RWPE2 (cell line): ENCODE data around the gene SLC1A5.
"Not testable (repeated sequence)": the region's sequence is repeated elsewhere in the genome, so short reads cannot be mapped to it uniquely, and the experiment has no call there.

ENCODE experiments used
- ATAC-seq: fragments of 200-7000 bp; cut with Tn5 transposase; 3 replicates; pipeline ENCODE4 v1.9.1; 2021; ENCODE audit warnings: low read depth
- DNase-seq: peaks from one replicate; pipeline ENCODE4 v3.0.0-alpha.2; 2020; ENCODE audit warnings: low spot score
- H3K27ac ChIP-seq: fragments of 450-650 bp; 2 replicates; pipeline ENCODE4 v1.5.1; 2017; ENCODE audit warnings: mild to moderate bottlenecking; ENCODE audit not compliant: poor library complexity, severe bottlenecking
- H3K27me3 ChIP-seq: fragments of 250-450 bp; sonication (Bioruptor Pico); 2 replicates; pipeline ENCODE4 v1.5.1; 2021; ENCODE audit warnings: mild to moderate bottlenecking, moderate library complexity; ENCODE audit not compliant: insufficient read depth, poor library complexity, severe bottlenecking
- H3K36me3 ChIP-seq: fragments of 250-450 bp; sonication (Bioruptor Pico); 2 replicates; pipeline ENCODE4 v1.5.1; 2020; ENCODE audit warnings: low read depth, mild to moderate bottlenecking, moderate library complexity
- H3K4me1 ChIP-seq: fragments of 250-450 bp; sonication (Bioruptor Pico); 2 replicates; pipeline ENCODE4 v1.5.1; 2021; ENCODE audit warnings: mild to moderate bottlenecking, moderate library complexity; ENCODE audit not compliant: insufficient read depth, poor library complexity, severe bottlenecking
- H3K4me3 ChIP-seq: fragments of 250-450 bp; sonication (Bioruptor Pico); 2 replicates; pipeline ENCODE4 v1.5.1; 2021; ENCODE audit warnings: mild to moderate bottlenecking, moderate library complexity; ENCODE audit not compliant: severe bottlenecking
- H3K9me3 ChIP-seq: fragments of 250-450 bp; sonication (Bioruptor Pico); 2 replicates; pipeline ENCODE4 v1.5.1; 2021; ENCODE audit warnings: mild to moderate bottlenecking, moderate library complexity; ENCODE audit not compliant: severe bottlenecking
- TF ChIP-seq, protein P1 (sequence below): fragments of 450-650 bp; IDR thresholded peaks from one replicate; pipeline ENCODE4 v1.5.1; 2017; ENCODE audit warnings: mild to moderate bottlenecking, moderate library complexity; ENCODE audit not compliant: poor library complexity, severe bottlenecking

Gene SLC1A5

DNA sequence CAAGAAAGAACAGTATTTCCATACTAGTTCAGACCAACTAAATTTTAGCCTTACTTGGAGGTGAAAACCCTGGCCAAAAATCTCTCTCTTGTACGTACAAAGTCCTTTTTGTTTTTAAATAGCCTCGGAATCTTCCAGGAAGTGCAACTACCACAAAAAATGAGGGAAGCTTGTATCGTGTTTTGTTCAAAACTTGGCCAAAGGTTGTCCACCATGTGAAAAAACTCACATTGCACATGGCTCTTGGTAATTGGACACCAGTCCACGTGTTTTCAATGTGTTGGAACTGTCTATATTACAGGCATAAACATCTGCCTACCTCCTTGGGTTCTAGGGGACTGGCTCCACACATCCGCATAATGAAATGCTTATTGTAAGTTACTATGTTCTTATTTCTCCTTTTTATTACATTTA is 27.0 kb downstream of the SLC1A5 start:
- no peaks in the 10 kb centered on the region for H3K36me3 ChIP-seq
- H3K9me3 ChIP-seq = no peaks in the 10 kb centered on the region
- peaks cover 32% of the 10 kb centered on the region for H3K4me1 ChIP-seq
- H3K27ac ChIP-seq = peak overlapping the region; percentile 81
- no peak overlapping the region for H3K4me3 ChIP-seq
- TF ChIP-seq, protein P1, sequence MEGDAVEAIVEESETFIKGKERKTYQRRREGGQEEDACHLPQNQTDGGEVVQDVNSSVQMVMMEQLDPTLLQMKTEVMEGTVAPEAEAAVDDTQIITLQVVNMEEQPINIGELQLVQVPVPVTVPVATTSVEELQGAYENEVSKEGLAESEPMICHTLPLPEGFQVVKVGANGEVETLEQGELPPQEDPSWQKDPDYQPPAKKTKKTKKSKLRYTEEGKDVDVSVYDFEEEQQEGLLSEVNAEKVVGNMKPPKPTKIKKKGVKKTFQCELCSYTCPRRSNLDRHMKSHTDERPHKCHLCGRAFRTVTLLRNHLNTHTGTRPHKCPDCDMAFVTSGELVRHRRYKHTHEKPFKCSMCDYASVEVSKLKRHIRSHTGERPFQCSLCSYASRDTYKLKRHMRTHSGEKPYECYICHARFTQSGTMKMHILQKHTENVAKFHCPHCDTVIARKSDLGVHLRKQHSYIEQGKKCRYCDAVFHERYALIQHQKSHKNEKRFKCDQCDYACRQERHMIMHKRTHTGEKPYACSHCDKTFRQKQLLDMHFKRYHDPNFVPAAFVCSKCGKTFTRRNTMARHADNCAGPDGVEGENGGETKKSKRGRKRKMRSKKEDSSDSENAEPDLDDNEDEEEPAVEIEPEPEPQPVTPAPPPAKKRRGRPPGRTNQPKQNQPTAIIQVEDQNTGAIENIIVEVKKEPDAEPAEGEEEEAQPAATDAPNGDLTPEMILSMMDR = no peak
- H3K27me3 ChIP-seq = no peaks in the 10 kb centered on the region
- ATAC-seq (no peak), DNase-seq (no peak)

DNA sequence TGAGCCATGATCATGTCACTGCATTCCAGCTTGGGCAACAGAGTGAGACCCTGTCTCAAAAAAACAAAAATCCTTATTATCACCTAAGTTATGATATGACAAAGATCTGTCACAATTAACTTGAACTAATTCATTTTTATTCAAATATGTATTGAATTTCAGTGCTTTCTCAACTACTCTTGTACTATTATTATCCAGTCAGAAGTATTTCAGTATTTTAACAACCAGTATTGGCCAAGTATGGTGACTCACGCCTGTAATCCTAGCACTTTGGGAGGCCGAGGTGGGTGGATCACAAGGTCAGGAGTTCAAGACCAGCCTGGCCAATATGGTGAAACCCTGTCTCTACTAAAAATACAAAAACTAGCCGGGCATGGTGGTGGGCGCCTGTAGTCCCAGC is 27.5 kb downstream of the SLC1A5 start:
- not testable (repeated sequence) for H3K4me3 ChIP-seq, H3K36me3 ChIP-seq, H3K27me3 ChIP-seq, H3K9me3 ChIP-seq, ATAC-seq, DNase-seq
- H3K27ac ChIP-seq = peak overlapping the region; percentile 81
- H3K4me1 ChIP-seq = peaks cover 32% of the 10 kb centered on the region

DNA sequence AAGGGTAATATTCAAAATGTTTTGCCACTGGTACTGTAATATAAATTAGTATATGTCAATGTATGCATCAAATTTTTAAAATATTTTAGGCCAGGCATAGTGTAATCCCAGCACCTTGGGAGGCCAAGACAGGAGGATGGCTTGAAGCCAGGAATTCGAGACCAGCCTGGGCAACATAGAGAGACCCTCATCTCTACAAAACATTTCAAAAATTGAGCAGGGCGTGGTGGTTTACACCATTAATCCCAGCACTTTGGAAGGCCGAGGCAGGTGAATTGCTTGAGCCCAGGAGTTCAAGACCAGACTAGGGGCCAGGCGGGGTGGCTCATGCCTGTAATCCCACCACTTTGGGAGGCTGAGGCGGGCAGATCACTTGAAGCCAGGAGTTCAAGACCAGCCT is 28.0 kb downstream of the SLC1A5 start:
- TF ChIP-seq, protein P1 = no peak
- no peaks in the 10 kb centered on the region for H3K9me3 ChIP-seq
- no peaks in the 10 kb centered on the region for H3K27me3 ChIP-seq
- peaks cover 32% of the 10 kb centered on the region for H3K4me1 ChIP-seq
- DNase-seq (no peak), ATAC-seq (no peak)
- no peaks in the 10 kb centered on the region for H3K36me3 ChIP-seq
- no peak overlapping the region for H3K4me3 ChIP-seq
- peak overlapping the region; percentile 81 for H3K27ac ChIP-seq

DNA sequence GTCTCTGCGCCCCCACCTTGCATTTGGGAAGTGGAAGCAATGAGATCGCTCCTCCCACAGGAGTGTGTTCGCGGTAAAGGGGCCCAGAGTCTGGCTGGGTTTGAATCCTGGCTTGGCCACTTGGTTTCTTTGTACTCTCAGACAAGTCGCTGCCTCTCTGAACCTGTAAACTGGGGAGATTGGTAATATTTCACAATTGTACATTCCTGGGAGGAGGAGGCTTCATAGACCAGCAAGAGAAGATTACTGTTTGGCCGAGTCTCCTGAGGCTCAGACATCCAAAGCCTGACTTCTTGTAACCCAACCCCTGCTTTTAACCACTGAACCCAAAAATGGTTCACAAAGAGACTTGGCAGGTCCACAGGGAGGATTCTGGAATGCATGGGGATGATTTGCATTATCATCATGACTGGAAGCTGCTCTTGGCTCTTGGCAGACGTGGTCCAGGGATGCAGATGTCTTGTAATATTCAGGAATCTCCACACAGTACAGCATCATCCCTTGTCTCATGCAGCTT is 28.5 kb downstream of the SLC1A5 start:
- TF ChIP-seq, protein P1 = no peak
- Histone ChIP-seq H3K27ac (peak overlapping the region; percentile 81), H3K27me3 (no peaks in the 10 kb centered on the region), H3K9me3 (no peaks in the 10 kb centered on the region), H3K36me3 (no peaks in the 10 kb centered on the region), H3K4me3 (no peak overlapping the region), H3K4me1 (peaks cover 32% of the 10 kb centered on the region)
- DNase-seq (no peak), ATAC-seq (peak; percentile 17; the same call in 2 of the 3 replicates)

DNA sequence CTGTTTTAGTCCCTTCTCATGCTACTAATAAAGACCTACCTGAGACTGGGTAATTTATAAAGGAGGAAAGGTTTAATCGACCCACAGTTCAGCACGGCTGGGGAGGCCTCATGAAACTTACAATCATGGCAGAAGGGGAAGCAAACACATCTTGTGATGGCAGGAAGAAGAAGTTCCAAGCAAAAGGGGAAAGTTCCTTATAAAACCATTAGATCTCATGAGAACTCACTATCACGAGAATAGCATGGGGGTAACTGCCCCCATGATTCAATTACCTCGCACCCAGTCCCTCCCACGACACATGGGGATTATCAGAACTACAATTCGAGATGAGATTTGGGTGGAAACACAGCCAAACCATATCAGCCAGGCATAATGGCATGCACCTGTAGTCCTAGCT is 29.2 kb downstream of the SLC1A5 start:
- Histone ChIP-seq H3K9me3 (no peaks in the 10 kb centered on the region), H3K27ac (peak overlapping the region; percentile 81), H3K4me1 (peaks cover 32% of the 10 kb centered on the region), H3K4me3 (no peak overlapping the region), H3K36me3 (no peaks in the 10 kb centered on the region), H3K27me3 (no peaks in the 10 kb centered on the region)
- ATAC-seq = no peak
- no peak for DNase-seq
- TF ChIP-seq, protein P1 = no peak
